NCI-H1417 treated with DMSO at 0.1 percent for 48 hours (cell line): ENCODE measurements around the gene LMO4.

Source experiments
- DNase-seq: peaks from one replicate; lab custom pipeline; 2025; lab: John Stamatoyannopoulos, UW

The LMO4 gene

GRCh38 chr1:87328272-87329050, at the start of gene LMO4:
LMO4 (plus strand) TSS chr1:87328880; CDS start chr1:87332016, 3,136 bp downstream.
- DNase-seq, result peak; percentile 63

GRCh38 chr1:87279536-87279875, 49.2 kb upstream of the LMO4 start:
- DNase-seq, result no peak

DNA sequence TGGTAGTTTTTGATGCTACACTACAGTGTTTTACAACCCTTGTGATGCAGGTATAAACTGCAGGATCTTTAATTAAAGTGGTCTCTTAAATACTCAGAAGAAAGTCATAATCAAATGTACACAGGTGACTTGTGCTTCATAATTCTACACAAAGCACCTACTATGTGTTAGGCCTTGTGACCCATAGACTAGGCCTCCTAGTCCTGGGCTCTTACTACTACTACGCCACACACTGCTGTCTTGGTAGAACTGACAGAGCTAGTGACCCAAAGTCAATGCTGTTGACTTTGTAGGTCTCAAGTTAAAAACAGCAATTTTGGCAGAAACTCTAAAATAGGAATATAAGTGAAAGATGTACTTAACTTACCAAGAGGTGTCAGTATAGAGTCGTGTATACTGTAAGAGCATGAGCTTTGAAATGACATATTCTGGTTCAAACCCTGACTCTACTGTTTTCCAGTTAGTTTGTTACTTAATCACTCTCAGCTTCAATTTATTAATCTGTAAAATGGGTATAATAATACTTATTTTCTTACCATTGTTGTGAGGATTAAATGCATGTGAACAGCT, 48.6 kb upstream of the LMO4 start:
- DNase-seq, result no peak

- DNase-seq, result no peak
These were observed 44.0 kb upstream of the LMO4 start for GRCh38 chr1:87284456-87285240.

DNA sequence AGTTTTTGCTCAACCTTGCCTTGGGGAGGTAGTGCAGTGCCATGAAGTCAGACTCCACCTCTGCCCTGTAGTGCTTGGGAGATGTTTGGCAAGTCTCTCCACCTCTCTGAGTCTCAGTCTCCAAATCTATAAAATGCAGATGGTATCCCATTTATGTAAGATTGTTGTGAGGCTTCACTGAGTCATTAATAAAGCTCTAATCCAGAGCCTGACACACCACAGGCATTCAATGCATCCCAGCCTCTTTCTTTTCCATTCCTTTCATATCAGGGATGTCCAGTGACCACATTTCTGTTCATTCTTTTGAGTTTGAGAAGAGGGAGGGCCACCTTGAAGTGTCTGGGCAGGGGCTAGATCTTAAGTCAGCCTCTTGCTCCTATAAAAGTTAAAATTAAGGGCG, 37.6 kb upstream of the LMO4 start:
- no peak for DNase-seq

DNA sequence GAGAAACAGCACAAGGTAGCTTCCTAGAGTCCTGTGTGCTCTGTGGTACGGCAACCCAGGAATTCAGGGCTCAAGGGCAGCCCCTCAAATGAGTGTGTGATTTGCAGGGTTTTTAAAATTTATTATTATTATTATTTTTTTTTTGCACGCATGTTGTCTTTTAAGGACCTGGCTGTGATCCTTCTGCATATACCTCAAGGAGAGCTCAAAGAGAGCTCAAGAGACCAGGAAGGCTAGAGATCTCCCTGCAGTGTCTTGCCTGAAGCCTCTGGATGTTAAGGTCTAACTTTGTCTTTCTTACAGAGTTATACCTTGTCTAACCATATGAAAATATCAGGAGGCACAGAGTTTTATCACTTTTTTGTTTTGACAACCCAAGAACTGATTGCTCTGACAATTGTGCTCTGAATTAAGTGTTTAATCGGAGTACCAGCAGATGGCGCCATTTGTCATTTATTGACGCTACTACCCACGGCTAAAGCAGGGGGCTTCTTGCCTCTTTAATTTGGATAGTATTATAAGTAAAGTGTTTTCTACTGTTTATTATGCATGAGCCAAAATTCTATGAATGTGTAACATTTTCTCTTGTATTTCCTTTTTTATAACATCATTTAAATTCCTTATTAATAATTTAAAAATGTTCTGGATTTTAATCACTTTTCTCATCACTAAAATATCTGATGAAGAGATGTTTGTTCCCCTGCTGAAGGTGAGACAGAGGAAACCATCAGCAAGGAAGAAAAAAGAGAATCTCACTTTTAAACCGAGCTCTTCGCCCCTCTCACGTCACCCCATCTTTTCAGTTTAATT, 35.8 kb upstream of the LMO4 start:
- peak; percentile 26 for DNase-seq

DNA sequence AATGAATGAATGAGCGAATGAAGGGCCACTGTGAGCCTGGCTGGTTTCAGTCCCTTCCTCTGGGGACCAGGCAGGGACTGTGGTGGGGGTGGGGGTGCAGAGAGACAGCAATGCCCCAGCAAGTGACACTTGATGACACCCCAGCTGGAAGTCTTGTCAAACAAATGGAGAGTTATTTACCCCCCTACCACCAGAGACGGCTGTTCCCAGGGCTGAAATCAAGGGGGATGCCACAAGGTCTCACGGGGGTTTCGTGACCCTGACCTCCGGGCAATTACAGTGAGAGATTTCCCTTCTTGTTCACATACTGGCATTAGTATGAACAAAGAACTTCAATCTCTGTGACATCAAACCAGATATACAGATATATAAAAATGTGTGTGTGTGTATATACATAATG, 34.0 kb upstream of the LMO4 start:
- no peak for DNase-seq

GRCh38 chr1:87295445-87296110, 33.1 kb upstream of the LMO4 start:
- no peak for DNase-seq

DNA sequence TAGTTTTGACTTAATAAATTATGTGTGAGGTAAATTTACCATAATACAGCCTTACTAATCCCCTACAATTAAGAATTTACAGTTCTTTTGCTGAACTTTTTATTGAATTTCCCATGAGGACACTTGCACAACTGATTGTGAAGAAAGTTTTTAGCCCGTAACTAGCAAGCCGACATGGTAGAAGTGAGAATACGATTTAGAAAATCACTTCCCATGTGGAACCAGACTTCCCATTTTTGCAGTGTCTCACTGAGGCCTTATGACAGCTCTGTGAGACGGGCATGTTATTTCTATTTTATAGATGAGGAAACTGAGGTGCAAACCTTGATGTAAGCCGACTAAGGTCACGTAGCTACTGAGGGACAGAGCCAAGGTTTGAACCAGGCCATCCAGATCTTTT, 32.5 kb upstream of the LMO4 start:
- no peak for DNase-seq

- no peak for DNase-seq
These were observed 29.0 kb upstream of the LMO4 start for GRCh38 chr1:87299661-87300060.

- DNase-seq, result no peak
These were observed 28.1 kb upstream of the LMO4 start for GRCh38 chr1:87300628-87301027.

DNA sequence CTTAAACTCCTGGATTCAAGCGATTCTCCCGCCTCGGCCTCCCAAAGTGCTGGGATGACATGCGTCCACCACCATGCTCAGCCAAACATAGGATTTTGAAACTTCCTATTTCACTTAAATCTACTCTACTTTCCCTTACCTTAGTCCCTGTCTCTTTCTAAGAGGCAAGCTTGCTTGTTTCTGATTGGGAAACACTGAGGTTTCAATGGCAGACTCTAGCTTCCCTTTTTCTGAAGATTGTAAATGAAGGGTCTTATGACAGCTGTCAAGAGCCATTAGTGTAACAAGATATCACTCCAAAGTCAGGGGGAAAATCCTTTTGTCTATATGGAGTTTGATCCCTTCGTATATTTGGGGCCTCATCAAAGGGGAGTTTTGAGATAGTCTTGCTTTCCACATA, 23.5 kb upstream of the LMO4 start:
- no peak for DNase-seq

DNA sequence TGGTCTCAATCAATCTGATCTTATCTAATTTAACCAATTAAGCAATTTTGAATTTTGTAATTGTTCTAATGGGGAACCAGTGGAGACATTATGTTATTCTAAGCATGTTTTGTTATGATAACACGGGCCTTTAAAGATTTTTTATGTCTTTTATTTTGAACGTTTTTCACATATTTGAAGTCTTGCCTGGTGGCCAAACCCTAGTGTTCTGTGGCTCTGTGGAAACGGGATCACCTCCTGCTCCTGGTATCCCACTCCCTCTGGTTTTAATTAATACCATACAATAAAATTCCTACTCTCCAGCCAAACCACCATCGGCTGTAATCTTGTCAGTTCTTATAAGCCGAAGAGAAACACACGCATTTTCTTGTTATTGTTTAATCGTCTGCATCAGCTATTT, 22.9 kb upstream of the LMO4 start:
- DNase-seq, result no peak

GRCh38 chr1:87307306-87307705, 21.4 kb upstream of the LMO4 start:
- DNase-seq, result no peak

DNA sequence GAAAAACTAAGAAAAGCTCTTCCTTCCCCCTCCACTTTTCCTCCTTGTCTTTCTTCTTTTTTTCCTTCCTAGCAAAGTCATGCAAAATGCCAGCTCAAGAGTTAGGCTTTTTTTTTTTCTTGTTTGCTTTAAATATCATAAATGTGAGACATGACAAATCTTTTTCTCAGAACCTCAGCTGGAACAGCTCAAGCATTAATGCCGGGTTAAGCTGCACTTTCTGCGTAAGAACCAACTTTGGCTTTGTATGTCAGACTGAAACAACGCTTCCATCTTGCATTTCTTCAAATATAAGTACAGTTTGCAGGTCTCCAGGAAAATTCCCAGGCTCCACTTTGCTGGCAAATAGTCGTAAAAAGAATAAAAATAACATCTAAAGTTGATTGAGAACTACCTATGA, 20.7 kb upstream of the LMO4 start:
- DNase-seq, result no peak

GRCh38 chr1:87314091-87314490, 14.6 kb upstream of the LMO4 start:
- no peak for DNase-seq

DNA sequence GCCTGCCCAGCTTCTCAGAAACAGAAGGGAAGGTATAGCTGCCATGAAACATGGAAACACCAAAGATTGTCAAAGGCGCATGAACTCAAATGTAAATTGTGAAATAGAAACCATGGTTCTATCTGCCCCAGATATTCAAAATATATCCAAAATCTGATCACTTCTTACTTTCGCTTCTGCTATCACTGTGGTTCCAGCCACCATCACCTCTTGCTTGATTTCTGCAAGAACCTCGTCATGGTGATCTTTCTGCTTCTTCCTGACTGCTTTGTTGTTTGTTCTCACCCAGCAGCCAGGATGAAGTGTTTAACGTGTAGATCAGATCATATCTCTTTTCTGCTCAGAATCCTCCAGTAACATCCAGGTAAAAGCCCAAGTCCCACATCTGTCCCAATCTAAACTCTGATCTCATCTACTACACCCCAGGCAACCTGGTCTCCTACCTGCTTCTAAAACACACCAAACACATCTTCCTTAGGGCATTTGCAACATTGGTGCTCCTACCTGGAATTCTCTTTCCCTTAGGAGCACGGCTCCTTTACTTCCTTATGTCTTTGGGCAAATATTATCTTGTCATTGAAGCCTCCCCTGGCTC, 10.5 kb upstream of the LMO4 start:
- no peak for DNase-seq

DNA sequence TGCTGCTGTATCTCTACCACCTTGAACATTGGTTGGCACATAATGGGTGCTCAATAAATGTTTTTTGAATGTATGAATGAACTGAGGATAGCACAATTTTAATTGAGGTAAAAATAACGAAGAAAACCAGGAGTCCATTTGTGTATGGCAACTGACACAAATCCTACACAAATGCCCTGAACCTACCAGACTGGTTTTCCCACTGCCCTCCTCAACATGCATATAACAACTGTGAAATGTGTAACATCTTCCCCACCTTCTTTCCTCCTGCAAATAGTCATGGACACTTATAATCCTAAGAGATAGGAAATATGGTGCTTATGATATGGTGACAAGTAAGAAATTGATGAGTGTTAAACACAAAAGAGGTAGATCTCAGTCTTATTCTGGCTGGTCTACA, 9.9 kb upstream of the LMO4 start:
- DNase-seq, result no peak

DNA sequence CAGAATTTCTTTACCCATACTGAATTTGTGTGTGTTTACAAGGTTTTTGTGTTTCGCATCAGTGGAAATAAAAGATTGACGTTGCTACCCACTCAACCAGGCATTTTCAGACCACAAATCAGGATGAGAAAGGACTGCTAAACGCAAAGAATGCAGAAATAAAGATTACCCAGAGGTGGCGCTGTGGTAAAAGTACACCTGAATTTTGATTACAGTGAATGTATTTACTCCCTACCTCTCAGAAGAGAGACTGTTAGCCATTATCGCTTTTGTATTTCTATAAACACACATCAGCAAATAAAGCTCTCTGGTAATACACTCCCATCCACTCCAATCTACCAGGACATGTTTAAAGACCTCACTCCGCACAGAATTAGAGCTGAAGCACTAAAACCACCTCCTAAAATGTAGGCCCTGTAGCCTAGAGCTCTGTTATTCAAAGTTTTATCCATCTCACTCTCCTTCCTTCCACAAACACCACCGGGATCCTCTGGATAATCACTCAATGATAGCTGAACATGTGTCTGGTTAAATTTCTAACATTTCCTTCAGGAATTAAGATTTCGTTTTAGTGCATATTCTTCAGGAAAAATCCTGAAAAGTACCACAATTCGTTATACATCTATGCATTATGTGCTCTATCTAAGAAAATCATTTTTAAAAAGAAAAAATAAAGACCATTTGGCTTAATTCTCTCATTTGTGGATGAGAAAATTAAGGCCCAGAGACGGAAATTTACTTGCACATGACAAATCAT, 2.5 kb upstream of the LMO4 start:
- DNase-seq, result peak; percentile 60

- no peak for DNase-seq
These were observed 1.1 kb upstream of the LMO4 start for GRCh38 chr1:87327376-87328271.
